ENCODE data around the gene PRKCD. TPM values are rescaled to one million over a fixed set of nuclear protein-coding genes. Genes with fewer than 3 reads are reported as not detected.

PRKCD gene
- total and polyA plus RNA-seq, 2 of the 4 experiments (the other 2 are of a cell fraction): 4.3 to 19.0 TPM

GRCh38 chr3:53240989-53241972 lies 80.3 kb downstream of the PRKCD start (continued):
- no peak for TF ChIP-seq USF2 (IDR thresholded peaks at IDR 0.05; ENCODE audit: low read depth, low read length)

- dilution Hi-C loops (cut with HindIII; ENCODE audit: low sequenced_read_pairs, unreplicated experiment): no loop called here
- no peak overlapping the region for H4K5ac ChIP-seq (ENCODE audit: low read depth, low read length)
- H2AFZ ChIP-seq (replicated peaks; ENCODE audit: low read length, poor library complexity): no peak overlapping the region
- no peak overlapping the region for H3K4me3 ChIP-seq (ENCODE audit: insufficient read depth, low read depth, low read length)
- H3K27ac ChIP-seq (ENCODE audit: insufficient read depth, low read length): peak overlapping the region; percentile 57; the same call in 1 of the 2 replicates
- no TSS peak for BruUV-seq (replicated peaks)
- H2AK9ac ChIP-seq (replicated peaks; ENCODE audit: low read depth, low read length, poor library complexity): peak overlapping the region; percentile 68
- no peak overlapping the region for H3K9ac ChIP-seq (ENCODE audit: low read depth, low read length)
- no peak overlapping the region for H3K14ac ChIP-seq (replicated peaks; ENCODE audit: low read depth, low read length)
- no peak overlapping the region for H4K91ac ChIP-seq (ENCODE audit: insufficient read depth, low read depth, low read length)
- H3K36me3 ChIP-seq (ENCODE audit: control insufficient read depth, insufficient read depth, low read length): peaks cover 52% of the 10 kb centered on the region
- ATAC-seq (ENCODE audit: low read depth) (no peak), DNase-seq (no peak)
- H3K4me1 ChIP-seq (ENCODE audit: control insufficient read depth, insufficient read depth, low read length): peaks cover 28% of the 10 kb centered on the region
- no peaks in the 10 kb centered on the region for H3K27me3 ChIP-seq (ENCODE audit: control insufficient read depth, insufficient read depth, low read length)
- H4K20me1 ChIP-seq (ENCODE audit: insufficient read depth, low read length): peaks cover 78% of the 10 kb centered on the region
- WGBS, 2 experiments (ENCODE audit: extremely low coverage in 2 of 2, insufficient read length in 1 of 2): 100% methylated on average over 1 of the region's 7 CpGs; no CpG with 5 or more reads in 1 of the 2 experiments
- peaks cover 22% of the 10 kb centered on the region for H3K9me1 ChIP-seq (ENCODE audit: insufficient read depth, low read length)
- no peak overlapping the region for H3K4ac ChIP-seq (ENCODE audit: low read depth, low read length)
- no peak overlapping the region for H3K56ac ChIP-seq (ENCODE audit: extremely low read depth, insufficient read depth, low read length)
- intact Hi-C loops (cut with micrococcal nuclease): no loop called here
- no peak overlapping the region for H4K8ac ChIP-seq (ENCODE audit: low read depth in 2 of 2, low read length in 2 of 2)
- no peak overlapping the region for H2BK120ac ChIP-seq (ENCODE audit: low read depth, low read length)
- H3K18ac ChIP-seq (ENCODE audit: low read depth, low read length): no peak overlapping the region
- H2BK20ac ChIP-seq (ENCODE audit: low read depth, low read length): no peak overlapping the region
- H3K23ac ChIP-seq (ENCODE audit: low read depth, low read length): no peak overlapping the region
- ChIA-PET POLR2A (ENCODE audit: unreplicated experiment) (no interaction called here), CTCF (no interaction called here)
- no peaks in the 10 kb centered on the region for H3K9me3 ChIP-seq (ENCODE audit: control insufficient read depth, insufficient read depth, low read length)
- H2AK5ac ChIP-seq (ENCODE audit: low read depth, low read length): no peak overlapping the region
- in situ Hi-C loops (cut with MboI; ENCODE audit: low sequenced_read_pairs): no loop called here
- TF ChIP-seq CEBPB (IDR thresholded peaks at IDR 0.05; ENCODE audit: low read depth, low read length): no peak
- no peak for TF ChIP-seq RAD21 (IDR thresholded peaks at IDR 0.05; ENCODE audit: low read length)
- no peak for TF ChIP-seq MXI1 (IDR thresholded peaks at IDR 0.05; ENCODE audit: borderline replicate concordance, low read depth, low read length)
- TF ChIP-seq FOS (IDR thresholded peaks at IDR 0.05; ENCODE audit: low read depth, low read length): no peak
- TF ChIP-seq ELK1 (IDR thresholded peaks at IDR 0.05; ENCODE audit: borderline replicate concordance, low read depth, low read length): no peak
- TF ChIP-seq CTCF (conservative IDR thresholded peaks at IDR 0.05; ENCODE audit: low read depth, low read length): no peak
- no peak for TF ChIP-seq SMC3 (IDR thresholded peaks at IDR 0.05; ENCODE audit: low read depth, low read length)
- no peak for TF ChIP-seq RFX5 (IDR thresholded peaks at IDR 0.05; ENCODE audit: low read depth, low read length)
- no peak for TF ChIP-seq RCOR1 (IDR thresholded peaks at IDR 0.05; ENCODE audit: insufficient replicate concordance, low read length)
- TF ChIP-seq POLR2A (IDR thresholded peaks at IDR 0.05; ENCODE audit: low read depth, low read length): no peak
- TF ChIP-seq MAZ (IDR thresholded peaks at IDR 0.05; ENCODE audit: borderline replicate concordance, low read depth, low read length): no peak
- no peak overlapping the region for H3K4me2 ChIP-seq (ENCODE audit: low read depth, low read length)
- H3K79me1 ChIP-seq (ENCODE audit: low read depth in 1 of 2, low read length in 2 of 2): peaks cover 10 to 65% of the 10 kb centered on the region in 2 experiments; a peak in 3 of 4 replicates
- H2BK5ac ChIP-seq (ENCODE audit: low read depth, low read length, poor library complexity, severe bottlenecking): peak overlapping the region; percentile 18
- H2BK15ac ChIP-seq (ENCODE audit: low read depth, low read length): no peak overlapping the region
Observed at GRCh38 chr3:53242155-53242554, 81.1 kb downstream of the PRKCD start.

Measured in IMR-90 (cell line).